Stimulated activated CD4-positive, alpha-beta T cell treated with anti-CD3 and anti-CD28 coated beads, Interleukin-15, amount 100 ng/mL, for 1 hour (primary cell): ENCODE results near the gene YY1AP1.
"Not testable (repeated sequence)": the region's sequence is repeated elsewhere in the genome, so short reads cannot be mapped to it uniquely, and the experiment has no call there.

Experiments used
- DNase-seq, 2 donors: peaks; one replicate each; pipeline ENCODE4 v3.0.0-alpha.2; 2020; ENCODE audit warnings: low read depth in 1 of 2, low spot score in 1 of 2

Gene YY1AP1

GRCh38 chr1:155648207-155649147, 40.1 kb downstream of the YY1AP1 start:
- no peak for DNase-seq

- no peak for DNase-seq
Measured at GRCh38 chr1:155646307-155646706, 42.3 kb downstream of the YY1AP1 start.

- DNase-seq = no peak
Measured at GRCh38 chr1:155645648-155646047, 42.9 kb downstream of the YY1AP1 start.

GRCh38 chr1:155645034-155645598, 43.5 kb downstream of the YY1AP1 start:
- no peak for DNase-seq

DNA sequence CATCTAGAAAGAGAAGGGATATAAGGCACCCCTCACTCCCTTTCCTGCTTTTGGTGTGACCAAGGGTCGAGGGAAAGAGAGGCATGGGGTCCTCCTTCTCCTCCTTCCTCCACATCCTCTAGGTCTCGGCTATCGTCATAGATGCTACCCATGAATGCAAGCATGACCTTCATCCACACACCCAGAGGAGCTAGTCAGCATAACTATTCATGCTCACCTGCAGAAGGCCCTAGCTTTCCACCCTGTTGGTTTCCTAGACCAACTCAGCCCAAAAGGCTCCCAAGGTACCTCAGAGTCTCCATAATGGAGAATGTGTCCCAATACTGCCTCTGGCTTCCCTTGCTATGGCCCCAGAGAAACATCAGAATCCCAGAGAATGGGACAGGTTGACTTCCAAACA, 45.3 kb downstream of the YY1AP1 start:
- no peak for DNase-seq

DNA sequence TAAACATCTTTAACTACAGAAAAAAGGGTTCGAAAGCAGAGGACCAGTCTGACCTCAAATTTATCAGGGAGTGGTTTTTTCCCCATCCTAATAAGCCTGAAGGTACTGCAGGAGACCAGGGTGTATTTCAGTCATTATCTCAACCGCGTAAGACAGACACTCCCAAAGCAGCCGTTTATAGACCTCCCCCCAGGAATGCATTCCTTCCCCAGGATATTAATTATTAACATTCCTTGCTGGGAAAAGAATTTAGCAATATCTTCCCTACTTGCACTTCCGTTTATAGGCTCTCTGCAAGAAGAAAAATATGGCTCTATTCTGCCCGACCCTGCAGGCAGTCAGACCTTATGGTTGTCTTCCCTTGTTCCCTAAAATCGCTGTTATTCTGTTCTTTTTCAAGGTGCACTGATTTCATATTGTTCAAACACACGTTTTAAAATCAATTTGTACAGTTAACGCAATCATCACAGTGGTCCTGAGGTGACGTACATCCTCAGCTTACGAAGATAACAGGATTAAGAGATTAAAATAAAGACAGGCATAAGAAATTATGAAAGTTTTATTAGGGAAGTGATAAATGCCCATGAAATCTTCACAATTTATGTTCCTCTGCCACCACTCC, 45.9 kb downstream of the YY1AP1 start:
- not testable (repeated sequence) for DNase-seq

- DNase-seq = no peak
Measured at GRCh38 chr1:155640367-155640766, 48.2 kb downstream of the YY1AP1 start.

GRCh38 chr1:155636397-155637153, 52.0 kb downstream of the YY1AP1 start:
- no peak for DNase-seq

DNA sequence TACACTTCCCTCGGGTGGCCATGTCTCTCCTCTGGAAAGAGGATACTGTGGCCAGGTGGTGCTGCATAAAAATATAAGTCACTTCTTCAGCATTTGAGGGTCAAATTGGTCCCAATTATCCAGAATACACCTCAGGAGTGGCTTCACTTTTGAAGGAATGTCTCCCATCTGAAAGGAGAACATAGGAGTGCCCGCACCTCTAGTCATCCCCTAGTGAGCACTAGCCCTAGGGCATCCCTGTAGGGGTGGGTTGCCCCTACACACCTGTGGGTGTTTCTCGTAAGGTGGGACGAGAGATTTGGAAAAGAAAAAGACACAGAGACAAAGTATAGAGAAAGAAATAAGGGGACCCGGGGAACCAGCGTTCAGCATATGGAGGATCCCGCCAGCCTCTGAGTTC, 62.1 kb downstream of the YY1AP1 start:
- DNase-seq = not testable (repeated sequence)

- no peak for DNase-seq
Measured at GRCh38 chr1:155623357-155623756, 65.2 kb downstream of the YY1AP1 start.

GRCh38 chr1:155622191-155622590, 66.4 kb downstream of the YY1AP1 start:
- DNase-seq = no peak

DNA sequence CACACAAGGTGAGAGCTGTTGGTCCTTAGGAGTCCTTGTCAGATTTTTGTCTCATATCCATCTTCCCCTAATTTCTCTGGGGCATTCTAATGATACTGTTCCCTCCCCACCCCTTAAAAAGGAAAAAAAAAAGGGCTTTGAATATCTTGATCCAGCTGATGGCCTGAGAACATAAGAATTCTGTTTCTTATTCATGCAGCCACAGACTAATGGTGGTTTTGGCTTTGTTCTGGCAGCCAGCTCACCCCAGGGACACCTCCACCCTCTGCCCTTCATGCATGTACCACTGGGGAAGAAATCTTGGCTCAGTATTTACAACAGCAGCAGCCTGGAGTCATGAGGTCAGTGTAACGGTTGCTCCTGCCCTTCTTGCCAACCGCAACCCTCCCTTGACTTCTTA, 75.3 kb downstream of the YY1AP1 start:
- DNase-seq = not testable (repeated sequence)

- DNase-seq = not testable (repeated sequence)
Measured at GRCh38 chr1:155610257-155610647, 78.3 kb downstream of the YY1AP1 start.

GRCh38 chr1:155609515-155610256, 78.9 kb downstream of the YY1AP1 start, which contains the start of gene MSTO1:
TSS of gene MSTO1 (plus strand) at chr1:155610218. CDS start at chr1:155610249, 31 bp downstream.
- DNase-seq = peak; percentile 82 to 97
